KOPT-K1 (cell line): ENCODE data around the gene ILKAP.

Experiments used
- H3K27ac ChIP-seq: fragments of 200-600 bp; sonication (generic); 2 replicates; pipeline ENCODE4 v1.5.1; 2016; ENCODE audit warnings: antibody characterized with exemption, mild to moderate bottlenecking, low read depth, low read length; ENCODE audit not compliant: poor library complexity, severe bottlenecking
- H3K36me3 ChIP-seq: fragments of 200-600 bp; sonication (generic); 2 replicates; pipeline ENCODE4 v1.5.1; 2017; ENCODE audit warnings: antibody characterized with exemption, mild to moderate bottlenecking, low read length, moderate library complexity; ENCODE audit not compliant: insufficient read depth
- H3K9me3 ChIP-seq: fragments of 200-600 bp; sonication (generic); 2 replicates; pipeline ENCODE4 v1.5.1; 2017; ENCODE audit warnings: antibody characterized with exemption, low read length, mild to moderate bottlenecking; ENCODE audit not compliant: insufficient read depth, poor library complexity, severe bottlenecking

The ILKAP gene

DNA sequence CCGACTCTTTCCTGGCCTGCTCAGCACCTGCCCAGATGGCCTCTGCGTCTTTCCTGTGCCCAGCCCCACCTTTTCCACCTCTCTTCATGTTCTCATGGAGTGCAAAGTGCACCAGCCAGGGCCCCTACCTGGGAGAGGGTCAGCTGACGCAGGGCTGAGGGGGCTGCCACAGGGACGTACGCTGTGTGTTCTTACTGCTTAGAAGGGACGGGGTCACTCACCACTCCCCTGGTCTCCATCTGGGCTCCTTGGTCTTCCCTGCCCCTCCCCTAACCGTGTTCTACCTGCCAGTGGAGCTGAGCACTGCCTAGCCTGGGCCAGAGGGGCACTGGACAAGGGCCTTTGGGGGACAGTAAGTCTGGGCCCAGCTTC is 36.2 kb downstream of the ILKAP start:
- H3K27ac ChIP-seq, result no peak overlapping the region
- peaks cover 61% of the 10 kb centered on the region for H3K36me3 ChIP-seq
- no peaks in the 10 kb centered on the region for H3K9me3 ChIP-seq

DNA sequence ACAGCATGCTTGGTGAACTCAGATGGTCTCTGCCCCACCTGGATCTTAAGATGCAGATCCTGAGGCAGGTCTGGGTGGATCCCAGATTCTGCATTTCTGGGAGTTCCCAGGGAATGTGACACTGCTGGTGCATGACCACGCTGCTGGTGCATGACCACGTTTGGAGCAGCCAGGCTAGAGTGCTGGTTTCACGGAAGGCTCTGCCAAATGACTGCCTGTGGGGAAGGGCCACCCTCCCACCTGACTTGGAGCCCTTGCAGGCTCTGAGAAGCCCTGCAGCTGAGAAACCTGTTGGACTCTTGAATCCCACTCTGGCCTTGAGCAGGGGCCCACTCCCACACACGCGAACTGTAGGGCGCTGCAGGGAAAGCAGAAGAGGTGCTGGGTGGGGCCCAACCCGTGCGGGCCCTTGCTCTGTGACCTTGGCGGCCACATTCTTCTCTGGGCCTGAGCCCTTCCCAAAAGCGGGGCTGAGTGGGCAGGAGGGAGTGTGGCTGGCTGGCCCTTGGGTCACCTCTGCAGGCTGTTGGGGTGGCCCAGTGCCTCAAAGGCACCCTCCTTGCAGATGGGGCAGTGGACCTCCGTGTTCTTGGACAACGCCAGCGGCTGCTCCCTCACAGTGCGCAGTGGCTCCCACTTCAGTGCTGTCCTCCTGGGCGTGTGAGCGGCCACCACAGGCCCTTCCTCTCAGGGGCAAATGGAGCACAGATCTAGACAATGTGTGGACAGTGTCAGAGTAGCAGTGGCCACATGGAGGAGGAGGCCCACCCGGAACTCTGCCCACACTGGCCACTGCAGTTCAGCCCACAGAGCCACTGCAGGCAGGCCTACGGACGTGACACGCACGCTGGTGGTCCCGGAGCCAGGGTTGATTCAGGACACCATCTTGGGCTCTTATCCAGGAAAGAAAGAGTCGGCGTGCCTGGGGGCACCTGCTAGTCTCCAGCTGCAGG is 36.8 kb downstream of the ILKAP start:
- no peak overlapping the region for H3K27ac ChIP-seq
- no peaks in the 10 kb centered on the region for H3K9me3 ChIP-seq
- peaks cover 54% of the 10 kb centered on the region for H3K36me3 ChIP-seq

- Histone ChIP-seq H3K27ac (no peak overlapping the region), H3K36me3 (peaks cover 41% of the 10 kb centered on the region), H3K9me3 (no peaks in the 10 kb centered on the region)
Observed at GRCh38 chr2:238165288-238165921, 38.1 kb downstream of the ILKAP start.

DNA sequence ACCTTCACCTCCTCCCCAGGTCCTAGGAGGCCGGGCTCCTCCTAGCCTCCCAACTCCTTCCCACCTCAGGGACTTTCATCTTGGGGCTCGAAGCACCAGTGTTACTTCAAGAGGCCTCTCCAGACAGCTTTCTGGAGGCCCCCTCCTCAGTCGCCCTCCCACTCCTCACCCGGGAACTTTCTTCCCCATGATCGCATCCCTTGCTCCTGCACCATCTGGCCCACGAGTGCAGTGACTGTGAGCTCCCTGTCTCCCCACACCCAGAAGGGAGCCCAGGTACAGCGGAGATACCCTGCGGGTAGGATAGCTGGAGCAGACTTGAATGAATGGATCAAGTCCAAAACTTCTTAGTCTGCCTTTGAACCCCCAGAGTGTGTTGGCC is 38.6 kb downstream of the ILKAP start:
- Histone ChIP-seq H3K36me3 (peaks cover 36% of the 10 kb centered on the region), H3K9me3 (no peaks in the 10 kb centered on the region), H3K27ac (no peak overlapping the region)

DNA sequence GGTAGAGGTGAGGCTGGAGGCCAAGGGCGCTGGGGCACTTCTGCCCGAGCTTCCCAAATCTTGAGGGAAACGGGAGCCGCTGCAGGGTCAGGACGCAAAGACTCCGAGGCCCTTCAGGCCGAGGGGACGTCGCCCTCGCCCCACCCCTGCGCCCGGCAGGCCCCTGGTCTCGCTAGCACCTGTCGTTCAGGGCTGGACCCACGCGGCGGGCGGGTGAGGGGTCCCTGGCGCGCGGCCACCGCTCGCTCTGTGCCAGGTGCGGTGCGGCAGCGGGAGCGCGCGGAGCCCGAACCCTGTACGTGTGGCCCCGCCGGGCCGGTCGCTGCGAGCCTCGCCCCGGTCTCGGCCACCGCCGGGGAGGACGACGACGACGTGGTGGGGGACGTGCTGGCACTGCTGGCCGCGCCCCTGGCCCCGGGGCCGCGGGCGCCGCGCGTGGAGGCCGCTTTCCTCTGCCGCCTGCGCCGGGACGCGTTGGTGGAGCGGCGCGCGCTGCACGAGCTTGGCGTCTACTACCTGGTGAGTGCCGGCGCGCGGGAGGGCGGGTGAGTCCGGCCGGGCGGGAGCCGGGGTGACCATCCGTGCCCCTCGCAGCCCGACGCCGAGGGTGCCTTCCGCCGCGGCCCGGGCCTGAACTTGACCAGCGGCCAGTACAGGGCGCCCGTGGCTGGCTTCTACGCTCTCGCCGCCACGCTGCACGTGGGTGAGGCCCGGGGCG is 39.9 kb downstream of the ILKAP start:
- H3K27ac ChIP-seq, result no peak overlapping the region
- H3K9me3 ChIP-seq, result no peaks in the 10 kb centered on the region
- H3K36me3 ChIP-seq, result peaks cover 24% of the 10 kb centered on the region

DNA sequence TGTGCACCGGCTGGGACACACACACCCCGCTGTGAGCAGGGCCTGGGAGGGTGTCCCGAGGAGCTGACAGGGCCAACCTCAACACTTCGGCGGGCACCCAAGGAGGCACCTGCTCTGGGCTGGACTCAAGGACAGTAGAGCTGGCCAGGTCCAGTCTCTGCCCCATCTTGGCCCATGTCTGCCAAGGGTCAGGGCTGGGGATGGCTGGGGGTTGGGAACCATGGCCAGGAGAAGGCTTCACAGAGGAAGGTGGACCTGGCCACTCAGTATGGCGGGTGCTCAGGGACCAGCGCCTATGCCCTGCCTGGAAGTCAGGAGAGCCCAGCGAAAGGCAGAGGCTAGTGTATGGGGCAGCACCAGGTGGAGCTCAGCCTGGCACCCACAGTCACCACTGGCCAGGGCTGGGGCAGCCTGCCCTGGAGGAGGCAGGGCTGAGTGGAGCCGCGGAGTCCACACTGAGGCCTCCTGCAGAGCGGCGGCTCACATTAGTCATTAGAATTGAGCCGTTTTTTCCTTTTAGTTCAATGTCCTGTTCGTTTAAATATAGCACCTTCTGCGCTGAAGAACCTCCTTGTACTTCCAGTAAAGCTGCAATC is 40.6 kb downstream of the ILKAP start:
- H3K36me3 ChIP-seq, result peaks cover 18% of the 10 kb centered on the region
- no peak overlapping the region for H3K27ac ChIP-seq
- H3K9me3 ChIP-seq, result no peaks in the 10 kb centered on the region

GRCh38 chr2:238162251-238162845 is 41.1 kb downstream of the ILKAP start:
- H3K27ac ChIP-seq, result no peak overlapping the region
- H3K9me3 ChIP-seq, result no peaks in the 10 kb centered on the region
- peaks cover 12% of the 10 kb centered on the region; the same call in 1 of the 2 replicates for H3K36me3 ChIP-seq

DNA sequence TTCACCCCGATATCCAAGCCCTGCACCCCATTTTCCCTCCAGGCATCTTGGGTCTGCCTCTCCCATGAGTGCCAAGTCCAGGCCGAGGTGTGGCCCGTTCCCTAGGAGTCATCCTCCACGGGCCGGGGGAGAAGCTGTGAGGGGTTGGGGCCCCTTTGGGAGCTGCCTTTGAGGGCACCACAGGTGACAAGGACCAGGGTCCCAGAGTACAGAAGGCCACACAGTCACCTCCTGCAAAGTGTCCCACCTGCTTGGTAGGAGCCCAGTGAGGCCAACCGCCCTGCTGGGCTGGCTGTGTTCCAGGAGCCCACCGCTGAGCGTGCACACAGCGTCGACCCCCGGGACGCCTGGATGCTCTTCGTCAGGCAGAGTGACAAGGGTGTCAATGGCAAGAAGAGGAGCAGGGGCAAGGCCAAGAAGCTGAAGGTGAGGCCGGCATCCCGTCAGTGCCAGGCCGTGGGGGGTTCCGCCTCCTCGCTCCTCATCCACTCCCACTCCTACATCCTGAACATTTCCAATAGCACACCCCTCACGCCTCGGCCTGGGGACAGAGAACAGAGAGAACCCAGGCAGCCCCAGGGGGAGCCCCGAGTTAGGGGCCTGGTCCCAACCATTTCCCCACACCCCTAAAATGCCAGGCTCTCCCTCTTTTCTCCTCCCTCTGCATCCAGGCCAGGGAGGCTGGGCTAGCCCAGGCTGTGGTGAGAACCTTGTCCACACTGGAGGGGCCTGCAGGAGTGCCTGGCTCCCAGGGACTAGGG is 42.0 kb downstream of the ILKAP start:
- H3K9me3 ChIP-seq, result no peaks in the 10 kb centered on the region
- peaks cover 3% of the 10 kb centered on the region; the same call in 1 of the 2 replicates for H3K36me3 ChIP-seq
- H3K27ac ChIP-seq, result no peak overlapping the region

DNA sequence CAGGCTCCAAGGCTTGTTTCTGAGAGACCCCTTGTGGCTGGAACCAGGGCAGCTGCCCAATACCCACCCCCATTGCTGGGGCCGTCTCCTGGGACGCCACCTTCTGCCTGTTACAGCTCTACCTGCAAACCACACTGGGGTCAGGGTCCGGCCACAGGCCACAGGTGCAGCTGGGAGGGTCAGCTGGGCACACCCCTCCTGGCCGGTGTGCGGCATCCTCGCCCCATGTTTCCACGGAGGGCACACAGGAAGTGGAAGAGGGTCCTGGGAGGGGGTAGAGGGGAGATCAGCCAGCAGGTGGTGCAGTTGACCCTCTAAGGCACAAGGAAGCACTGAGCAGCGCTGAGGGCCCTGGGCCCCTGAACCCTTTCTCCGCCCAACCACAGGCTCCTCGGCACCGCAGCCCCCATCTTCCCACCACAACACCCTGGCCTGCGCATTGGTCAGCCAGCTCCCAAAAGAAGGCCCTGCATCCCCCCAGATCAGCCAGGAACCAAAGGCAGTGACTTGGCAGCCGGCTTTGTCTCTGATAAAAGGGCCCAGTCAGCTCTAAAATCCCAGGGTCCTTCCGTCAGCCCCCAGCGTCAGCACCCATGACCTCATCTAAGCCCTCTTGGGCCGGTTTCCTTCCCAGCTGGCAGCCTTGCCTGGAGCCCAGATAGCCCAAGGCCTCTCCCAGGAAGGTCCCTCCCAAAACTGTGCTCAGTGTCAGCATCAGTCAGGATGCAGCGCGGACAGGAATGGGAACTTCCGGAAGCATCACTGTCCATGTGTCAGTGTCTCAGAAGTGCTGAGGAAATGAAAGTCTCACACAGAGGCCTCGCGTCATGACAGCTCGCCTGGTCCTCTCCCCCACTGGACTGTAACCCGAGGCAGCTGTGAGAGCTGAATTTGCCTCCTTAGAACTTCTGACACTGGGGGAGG is 43.0 kb downstream of the ILKAP start:
- H3K9me3 ChIP-seq, result no peaks in the 10 kb centered on the region
- H3K36me3 ChIP-seq, result no peaks in the 10 kb centered on the region
- H3K27ac ChIP-seq, result no peak overlapping the region

DNA sequence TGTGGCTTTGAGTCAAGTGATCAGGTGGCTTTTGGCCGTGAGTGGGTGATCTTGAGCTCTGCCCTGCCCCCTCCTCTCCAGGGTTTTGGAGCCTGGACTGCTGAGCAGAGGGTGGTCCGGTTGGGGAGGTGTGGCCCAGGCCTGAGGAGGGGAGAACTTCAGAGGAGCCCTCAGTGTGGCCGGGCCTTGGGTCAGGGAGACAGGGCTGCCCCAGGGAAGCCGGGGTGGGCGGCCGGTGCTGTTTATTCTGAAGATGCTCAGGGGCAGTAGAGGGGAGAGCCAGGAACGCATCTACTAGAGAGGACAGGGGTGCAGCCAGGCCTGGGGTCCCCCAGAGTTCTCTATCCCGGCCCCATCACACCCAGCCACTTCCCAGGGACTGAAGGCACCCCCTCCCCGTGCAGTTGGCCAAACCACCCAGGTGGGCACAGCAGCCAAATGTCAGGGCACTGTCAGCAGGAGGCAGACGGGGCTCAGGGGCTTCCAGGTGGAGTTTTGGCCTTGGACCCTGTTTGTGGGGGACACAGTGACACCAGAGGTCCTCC is 43.8 kb downstream of the ILKAP start:
- Histone ChIP-seq H3K9me3 (no peaks in the 10 kb centered on the region), H3K27ac (no peak overlapping the region), H3K36me3 (no peaks in the 10 kb centered on the region)

DNA sequence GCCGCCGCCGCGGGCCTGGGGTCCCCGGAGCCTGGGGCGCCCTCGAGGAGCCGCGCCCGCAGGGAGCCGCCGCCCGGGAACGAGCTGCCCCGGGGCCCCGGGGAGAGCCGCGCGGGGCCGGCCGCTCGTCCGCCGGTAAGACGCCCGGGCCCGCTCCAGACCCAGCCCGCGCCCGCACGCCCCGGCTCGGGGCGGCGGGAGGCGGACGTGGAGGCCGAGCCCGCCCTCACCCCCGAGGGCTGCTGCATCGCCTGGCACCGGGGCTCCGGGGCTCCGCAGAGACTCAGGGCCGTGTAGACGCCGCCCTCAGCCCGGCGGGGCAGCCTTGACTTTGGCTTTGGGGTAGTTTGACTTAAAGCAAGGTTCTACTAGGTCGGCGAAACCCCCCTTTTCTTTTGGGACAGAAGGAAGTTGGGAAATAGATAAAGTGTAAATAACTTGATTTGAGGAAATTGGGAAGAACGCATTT is 44.4 kb downstream of the ILKAP start:
- Histone ChIP-seq H3K27ac (no peak overlapping the region), H3K36me3 (no peaks in the 10 kb centered on the region), H3K9me3 (peaks cover 4% of the 10 kb centered on the region)

DNA sequence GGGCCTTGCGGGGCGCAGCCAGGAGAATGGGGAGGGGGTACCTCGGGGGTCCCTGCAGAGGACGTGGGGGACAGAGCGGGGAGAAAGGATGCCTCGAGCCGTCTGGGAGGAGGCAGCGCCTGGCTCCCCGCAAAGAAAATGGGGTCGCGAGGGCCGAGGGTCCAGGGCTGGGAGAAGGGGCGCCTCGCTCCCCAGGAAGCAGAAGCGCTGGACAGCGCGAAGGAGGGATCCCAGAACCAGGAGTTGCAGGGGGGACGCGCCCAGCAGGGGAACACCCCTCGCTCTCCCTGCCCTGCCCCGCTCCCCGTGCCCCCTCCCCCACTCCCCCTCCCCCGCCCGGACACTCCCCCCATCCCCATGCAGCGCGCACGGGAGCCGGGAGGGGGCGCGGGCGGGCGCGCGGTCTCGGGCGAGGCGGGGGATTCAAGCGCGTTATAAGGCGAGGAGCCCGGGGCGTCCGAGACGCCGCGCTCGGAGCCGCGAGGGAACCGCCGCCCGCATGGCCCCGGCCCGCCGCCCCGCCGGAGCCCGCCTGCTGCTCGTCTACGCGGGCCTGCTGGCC is 44.9 kb downstream of the ILKAP start, which contains the start of gene ERFE:
ERFE (plus strand) TSS at position 462 of the 562 bp plus-strand sequence; CDS start at position 500, 38 bp downstream.
- Histone ChIP-seq H3K36me3 (no peaks in the 10 kb centered on the region), H3K9me3 (peaks cover 6% of the 10 kb centered on the region), H3K27ac (no peak within 1 kb of the TSS)
